HepG2 (cell line): ENCODE measurements around the gene TPRN. TPM values are rescaled to one million over a fixed set of nuclear protein-coding genes. Genes with fewer than 3 reads are reported as not detected.

ENCODE experiments used
- AGO2 ChIP-seq: fragments of 200-400 bp; formaldehyde crosslinking; optimal IDR thresholded peaks from 2 replicates; pipeline ENCODE3; 2017; ENCODE audit warnings: mild to moderate bottlenecking, low read depth, low read length, moderate library complexity
- ARID3A ChIP-seq: IDR thresholded peaks from 2 replicates; pipeline ENCODE4 v1.6.1; 2012; ENCODE audit warnings: low read depth, low read length, improper control_type of control experiment
- EED ChIP-seq: sonication (generic); formaldehyde crosslinking; IDR thresholded peaks from 2 replicates; pipeline ENCODE4 v1.5.0; 2020; ENCODE audit warnings: mild to moderate bottlenecking, missing genetic modification reagents
- HNRNPH1 ChIP-seq: fragments of 200-400 bp; formaldehyde crosslinking; optimal IDR thresholded peaks from 2 replicates; pipeline ENCODE3; 2017; ENCODE audit warnings: mild to moderate bottlenecking, low read depth, low read length
- KDM5B ChIP-seq: sonication (generic); formaldehyde crosslinking; IDR thresholded peaks from 2 replicates; pipeline ENCODE4 v1.4.0; 2020; ENCODE audit warnings: missing genetic modification reagents, mild to moderate bottlenecking, borderline replicate concordance
- MNT ChIP-seq: fragments of 450-650 bp; IDR thresholded peaks from 2 replicates; pipeline ENCODE4 v1.6.1; 2016
- MXD4 ChIP-seq: IDR thresholded peaks from 2 replicates; pipeline ENCODE4 v1.6.1; 2016; ENCODE audit warnings: mild to moderate bottlenecking, missing biosample characterization, missing genetic modification reagents
- MXI1 ChIP-seq: IDR thresholded peaks from 3 replicates; pipeline ENCODE4 v1.6.1; 2012; ENCODE audit warnings: low read depth, low read length, inconsistent platforms, borderline replicate concordance
- NAIF1 ChIP-seq: sonication (generic); formaldehyde crosslinking; IDR thresholded peaks from 2 replicates; pipeline ENCODE4 v1.5.0; 2020; ENCODE audit warnings: mild to moderate bottlenecking, missing genetic modification reagents, borderline replicate concordance
- NKX3-1 ChIP-seq: sonication (generic); formaldehyde crosslinking; IDR thresholded peaks from 2 replicates; pipeline ENCODE4 v1.5.0; 2020; ENCODE audit warnings: missing genetic modification reagents
- PATZ1 ChIP-seq: sonication (generic); formaldehyde crosslinking; IDR thresholded peaks from 2 replicates; pipeline ENCODE4 v1.4.0; 2020; ENCODE audit warnings: missing genetic modification reagents
- SMARCC2 ChIP-seq: fragments of 450-650 bp; IDR thresholded peaks from 2 replicates; pipeline ENCODE4 v1.6.1; 2017; ENCODE audit warnings: antibody characterized with exemption, mild to moderate bottlenecking
- STAT5B ChIP-seq: sonication (generic); formaldehyde crosslinking; IDR thresholded peaks from 2 replicates; pipeline ENCODE4 v1.4.0; 2020; ENCODE audit warnings: missing genetic modification reagents
- TBX3 ChIP-seq: fragments of 450-650 bp; IDR thresholded peaks from 2 replicates; pipeline ENCODE4 v1.6.1; 2017; ENCODE audit warnings: antibody characterized with exemption, mild to moderate bottlenecking, inconsistent platforms, borderline replicate concordance
- TCF7L2 ChIP-seq: IDR thresholded peaks from 2 replicates; pipeline ENCODE4 v1.6.1; 2011; ENCODE audit warnings: mild to moderate bottlenecking, low read depth, low read length, moderate library complexity
- TRAFD1 ChIP-seq: sonication (generic); formaldehyde crosslinking; IDR thresholded peaks from 2 replicates; pipeline ENCODE4 v1.5.1; 2020; ENCODE audit warnings: missing genetic modification reagents, mild to moderate bottlenecking, borderline replicate concordance
- ZBTB49 ChIP-seq: sonication (generic); formaldehyde crosslinking; IDR thresholded peaks from 2 replicates; pipeline ENCODE4 v1.4.0; 2020; ENCODE audit warnings: missing genetic modification reagents, borderline replicate concordance
- ZNF234 ChIP-seq: sonication (generic); formaldehyde crosslinking; conservative IDR thresholded peaks from 2 replicates; pipeline ENCODE4 v1.5.1; 2020; ENCODE audit warnings: mild to moderate bottlenecking, missing genetic modification reagents
- ZNF558 ChIP-seq: sonication (generic); formaldehyde crosslinking; IDR thresholded peaks from 2 replicates; pipeline ENCODE4 v1.9.0; 2022; ENCODE audit warnings: mild to moderate bottlenecking, missing genetic modification reagents, borderline replicate concordance
- polyA plus RNA-seq, 8 experiments: library from polyadenylated mRNA; depleted of rRNA in 3 of 8; stranded (reverse) in 7 of 8; unstranded in 1 of 8; fragments of >200 nt; fragmentation: Illumina TruSeq in 4 of 8; extraction: Trizol in 4 of 8; gene quantifications; 2 replicates each; pipeline versions ENCODE4 v1.2.1 to v1.2.3, GENCODE V29; 2011 to 2016; ENCODE audit warnings: low read depth in 4 of 8, missing spikeins in 1 of 8, mixed read lengths in 1 of 8; ENCODE audit not compliant: insufficient read depth in 1 of 8
- total RNA-seq, 5 experiments: library from RNA; depleted of rRNA; stranded (reverse); fragments of >200 nt; fragmentation: Illumina TruSeq; extraction: Trizol; gene quantifications; 2 replicates each; pipeline ENCODE4 v1.2.3, GENCODE V29; 2016; ENCODE audit warnings: low read depth in 1 of 5

TPRN gene
- total and polyA plus RNA-seq, 2 of the 13 experiments (the other 11 are each of a cell fraction or from before 2014, with no cell fraction given), result 10.1 to 19.2 TPM

- TF ChIP-seq TRAFD1 (CRISPR knock-in tag) (no peak; the same call in 1 of the 2 replicates), SMARCC2 (peak; percentile 93; the same call in 1 of the 2 replicates), TBX3 (no peak), ZNF234 (CRISPR knock-in tag) (no peak; the same call in 1 of the 2 replicates), ZNF558 (CRISPR knock-in tag) (no peak), MXD4 (peak; percentile 87), NKX3-1 (CRISPR knock-in tag) (peak; percentile 54; the same call in 1 of the 2 replicates), NAIF1 (no peak), ZBTB49 (CRISPR knock-in tag) (no peak), AGO2 (peak; percentile 74), HNRNPH1 (no peak), TCF7L2 (no peak), KDM5B (CRISPR knock-in tag) (peak; percentile 76; the same call in 1 of the 2 replicates), PATZ1 (CRISPR knock-in tag) (peak; percentile 75), EED (CRISPR knock-in tag) (no peak), MNT (peak; percentile 87), MXI1 (peak; percentile 97), ARID3A (no peak), STAT5B (CRISPR knock-in tag) (0 out of 2 replicates have a peak, but pooled peaks have one; percentile 64)
Observed at GRCh38 chr9:137188490-137189296, 11.8 kb downstream of the TPRN start, which contains the start of the genes ANAPC2 and SSNA1 (continued).
